Measurements from ENCODE around the gene TMUB1.
"Not testable (repeated sequence)": the region's sequence is repeated elsewhere in the genome, so short reads cannot be mapped to it uniquely, and the experiment has no call there.

TMUB1 gene

DNA sequence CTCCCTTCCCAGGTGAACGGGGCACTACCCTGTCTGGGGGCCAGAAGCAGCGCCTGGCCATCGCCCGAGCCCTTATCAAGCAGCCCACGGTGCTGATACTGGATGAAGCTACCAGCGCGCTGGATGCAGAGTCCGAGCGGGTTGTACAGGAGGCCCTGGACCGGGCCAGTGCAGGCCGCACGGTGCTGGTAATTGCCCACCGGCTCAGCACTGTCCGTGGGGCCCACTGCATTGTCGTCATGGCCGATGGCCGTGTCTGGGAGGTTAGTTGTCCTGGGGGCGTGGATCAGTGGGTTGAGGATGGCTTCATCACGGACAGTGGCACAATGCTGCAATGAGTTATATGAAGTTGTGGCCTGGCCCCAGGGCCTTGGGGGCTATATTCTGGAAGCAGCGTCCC is 39.3 kb downstream of the TMUB1 start:
- TF ChIP-seq, protein P1, sequence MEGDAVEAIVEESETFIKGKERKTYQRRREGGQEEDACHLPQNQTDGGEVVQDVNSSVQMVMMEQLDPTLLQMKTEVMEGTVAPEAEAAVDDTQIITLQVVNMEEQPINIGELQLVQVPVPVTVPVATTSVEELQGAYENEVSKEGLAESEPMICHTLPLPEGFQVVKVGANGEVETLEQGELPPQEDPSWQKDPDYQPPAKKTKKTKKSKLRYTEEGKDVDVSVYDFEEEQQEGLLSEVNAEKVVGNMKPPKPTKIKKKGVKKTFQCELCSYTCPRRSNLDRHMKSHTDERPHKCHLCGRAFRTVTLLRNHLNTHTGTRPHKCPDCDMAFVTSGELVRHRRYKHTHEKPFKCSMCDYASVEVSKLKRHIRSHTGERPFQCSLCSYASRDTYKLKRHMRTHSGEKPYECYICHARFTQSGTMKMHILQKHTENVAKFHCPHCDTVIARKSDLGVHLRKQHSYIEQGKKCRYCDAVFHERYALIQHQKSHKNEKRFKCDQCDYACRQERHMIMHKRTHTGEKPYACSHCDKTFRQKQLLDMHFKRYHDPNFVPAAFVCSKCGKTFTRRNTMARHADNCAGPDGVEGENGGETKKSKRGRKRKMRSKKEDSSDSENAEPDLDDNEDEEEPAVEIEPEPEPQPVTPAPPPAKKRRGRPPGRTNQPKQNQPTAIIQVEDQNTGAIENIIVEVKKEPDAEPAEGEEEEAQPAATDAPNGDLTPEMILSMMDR (IDR thresholded peaks at IDR 0.05; ENCODE audit: insufficient read depth, low read depth, low read length, missing control alignments) = no peak
- no peak overlapping the region for H3K4me3 ChIP-seq (ENCODE audit: low read length)
- DNase-seq (ENCODE audit: low read depth) = no peak

GRCh38 chr7:151043449-151043848 is 39.8 kb downstream of the TMUB1 start:
- DNase-seq (ENCODE audit: low read depth) = not testable (repeated sequence)

DNA sequence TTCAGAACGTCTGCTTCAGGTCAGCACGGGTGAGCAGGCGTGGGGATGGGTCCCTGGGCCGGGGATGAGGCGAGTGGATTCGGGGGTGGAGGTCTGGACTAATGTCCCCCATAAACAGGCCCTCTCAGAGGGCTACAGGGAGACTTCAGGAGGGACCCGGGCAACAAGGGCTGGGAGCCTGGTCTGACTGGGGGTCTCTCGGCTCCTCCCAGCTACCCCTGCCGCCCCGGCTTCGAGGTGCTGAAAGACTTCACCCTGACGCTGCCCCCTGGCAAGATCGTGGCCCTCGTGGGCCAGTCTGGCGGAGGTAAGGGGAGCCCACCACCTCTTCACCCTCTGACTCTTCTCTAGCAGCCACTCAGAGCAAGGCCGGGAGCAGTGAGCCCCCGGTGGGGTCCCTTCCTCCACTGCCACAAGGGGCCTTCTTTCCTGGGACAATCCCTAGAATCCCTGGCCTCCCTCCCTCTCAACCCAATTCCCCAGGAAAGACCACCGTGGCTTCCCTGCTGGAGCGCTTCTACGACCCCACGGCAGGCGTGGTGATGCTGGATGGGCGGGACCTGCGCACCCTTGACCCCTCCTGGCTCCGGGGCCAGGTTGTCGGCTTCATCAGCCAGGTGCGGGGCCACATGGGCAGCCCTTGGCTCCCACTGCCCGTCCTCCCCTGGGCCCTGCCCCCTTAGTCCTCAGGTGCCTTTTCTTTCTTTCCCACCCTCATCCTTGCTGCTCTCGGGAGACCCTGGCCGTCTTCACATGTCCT is 42.5 kb downstream of the TMUB1 start:
- no peak for DNase-seq (ENCODE audit: low read depth)
- TF ChIP-seq, protein P1 (IDR thresholded peaks at IDR 0.05; ENCODE audit: insufficient read depth, low read depth, low read length, missing control alignments) = no peak
- H3K4me3 ChIP-seq (ENCODE audit: low read length) = no peak overlapping the region

More at GRCh38 chr7:151043449-151043848, 39.8 kb downstream of the TMUB1 start:
- H3K4me3 ChIP-seq (ENCODE audit: low read length) = not testable (repeated sequence)

DNA sequence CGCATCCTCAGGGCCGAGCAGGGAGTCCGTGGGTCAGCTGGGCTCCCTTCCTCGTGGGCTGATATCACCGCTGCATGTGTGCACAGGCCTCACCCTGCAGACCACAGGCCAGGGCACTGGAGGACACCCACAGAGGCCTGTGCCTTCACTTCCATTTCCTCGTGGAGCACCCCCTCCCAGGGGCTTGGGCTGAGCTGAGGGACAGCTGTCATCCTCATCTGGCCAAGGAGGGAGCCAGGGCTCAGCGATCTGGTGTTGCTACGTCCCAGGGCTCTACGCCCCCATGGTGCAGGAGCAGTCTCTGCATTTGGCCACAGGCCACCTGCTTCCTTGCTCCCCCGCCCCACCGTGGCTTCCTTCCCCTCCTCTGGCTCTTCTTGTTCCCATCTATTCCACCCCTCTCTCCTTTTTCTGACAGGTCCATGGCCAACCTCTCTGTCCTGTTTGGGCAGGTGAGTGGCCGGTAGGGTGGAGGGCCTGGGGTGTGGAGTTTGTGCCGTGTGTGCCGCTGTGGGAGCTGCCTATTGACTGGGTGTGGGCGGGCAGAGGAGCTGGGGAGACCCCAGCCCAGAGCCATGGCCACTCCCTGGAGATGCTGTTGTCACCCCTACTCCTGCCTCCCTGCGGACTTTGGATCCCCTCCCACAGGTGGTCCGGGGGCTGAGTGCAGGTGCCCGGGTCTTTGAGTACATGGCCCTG is 43.3 kb downstream of the TMUB1 start:
- no peak for DNase-seq (ENCODE audit: low read depth)
- H3K4me3 ChIP-seq (ENCODE audit: low read length) = no peak overlapping the region
- TF ChIP-seq, protein P1 (IDR thresholded peaks at IDR 0.05; ENCODE audit: insufficient read depth, low read depth, low read length, missing control alignments) = no peak

GRCh38 chr7:151038951-151039849 is 44.1 kb downstream of the TMUB1 start:
- DNase-seq (ENCODE audit: low read depth) = peak; percentile 65
- H3K4me3 ChIP-seq (ENCODE audit: low read length) = no peak overlapping the region
- TF ChIP-seq, protein P1 (IDR thresholded peaks at IDR 0.05; ENCODE audit: insufficient read depth, low read depth, low read length, missing control alignments) = no peak

DNA sequence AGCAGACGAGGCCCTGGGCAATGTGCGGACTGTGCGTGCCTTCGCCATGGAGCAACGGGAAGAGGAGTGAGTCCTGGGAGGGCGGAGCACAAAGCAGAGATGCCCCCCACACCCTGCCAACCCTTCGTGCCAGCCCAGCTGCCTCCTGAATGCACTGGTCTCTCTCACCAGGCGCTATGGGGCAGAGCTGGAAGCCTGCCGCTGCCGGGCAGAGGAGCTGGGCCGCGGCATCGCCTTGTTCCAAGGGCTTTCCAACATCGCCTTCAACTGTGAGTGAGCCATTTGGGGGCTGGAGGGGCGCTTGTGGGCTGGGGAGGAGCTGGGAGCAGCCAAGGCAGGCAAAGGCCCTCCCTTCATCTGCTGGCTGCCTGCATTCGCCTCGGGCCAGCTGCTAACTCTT is 47.4 kb downstream of the TMUB1 start:
- no peak for DNase-seq (ENCODE audit: low read depth)
- TF ChIP-seq, protein P1 (IDR thresholded peaks at IDR 0.05; ENCODE audit: insufficient read depth, low read depth, low read length, missing control alignments) = no peak
- H3K4me3 ChIP-seq (ENCODE audit: low read length) = no peak overlapping the region

All from epithelial cell of esophagus (primary cell).